ENCODE results near the gene TLX2.

GRCh38 chr2:74556831-74557370, 42.7 kb downstream of the TLX2 start:
- TF ChIP-seq EZH2 (IDR thresholded peaks at IDR 0.05; ENCODE audit: insufficient read depth, poor library complexity, severe bottlenecking), result no peak
- TF ChIP-seq EZH2phosphoT487 (IDR thresholded peaks at IDR 0.05; ENCODE audit: insufficient read depth, low read depth), result no peak

All from GM23248 (cell line).